K562 (cell line): Measurements from ENCODE around the gene ARRDC5. TPM values are rescaled to one million over a fixed set of nuclear protein-coding genes. Genes with fewer than 3 reads are reported as not detected.

Experiments
- FOXA1 ChIP-seq: fragments of 450-650 bp; IDR thresholded peaks from 2 replicates; pipeline ENCODE4 v1.6.1; 2016; ENCODE audit warnings: mild to moderate bottlenecking, borderline replicate concordance
- POLR2A ChIP-seq: fragments of 450-650 bp; conservative IDR thresholded peaks from 2 replicates; pipeline ENCODE4 v1.6.1; 2016
- PRPF4 ChIP-seq: fragments of 200-400 bp; formaldehyde crosslinking; IDR thresholded peaks from one replicate; pipeline ENCODE4 v1.6.1; 2017; ENCODE audit warnings: low read length, low read depth, mild to moderate bottlenecking; ENCODE audit not compliant: insufficient read depth, poor library complexity, severe bottlenecking
- ZNF232 ChIP-seq: sonication (generic); formaldehyde crosslinking; IDR thresholded peaks from 2 replicates; pipeline ENCODE4 v1.8.0; 2022; ENCODE audit warnings: mild to moderate bottlenecking, missing genetic modification reagents
- polyA plus RNA-seq, 8 experiments: library from polyadenylated mRNA; depleted of rRNA in 4 of 8; stranded (reverse) in 5 of 8; unstranded in 3 of 8; fragments of >200 nt; fragmentation: Nextera tagmentation in 2 of 8; fragmentation: Illumina TruSeq in 1 of 8; extraction: Ambion mirVana in 2 of 8; extraction: Trizol in 1 of 8; gene quantifications; 2 replicates each; pipeline versions ENCODE4 v1.2.1 to v1.2.3, GENCODE V29; 2011 to 2014; ENCODE audit warnings: inconsistent platforms in 1 of 8, missing spikeins in 1 of 8
- total RNA-seq, 7 experiments: library from RNA; depleted of rRNA in 6 of 7; stranded (reverse); fragments of >200 nt in 6 of 7; fragmentation: Illumina TruSeq in 2 of 7; extraction: Trizol in 2 of 7; gene quantifications; 2 replicates each; pipeline versions ENCODE4 v1.2.1 to v1.2.3, GENCODE V29; 2011 to 2021; ENCODE audit warnings: low replicate concordance in 1 of 7
- TF ChIP-seq, protein P1 (sequence below), 2 experiments: fragments of 450-650 bp; IDR thresholded peaks; 2 replicates each; pipeline ENCODE4 v1.6.1; 2016; ENCODE audit warnings: mild to moderate bottlenecking in 2 of 2, borderline replicate concordance in 1 of 2, low read depth in 1 of 2, moderate library complexity in 1 of 2
- TF ChIP-seq, protein P2 (sequence below): fragments of 250-450 bp; sonication (Bioruptor Pico); IDR thresholded peaks from 2 replicates; pipeline ENCODE4 v1.4.0; 2020; ENCODE audit warnings: mild to moderate bottlenecking, moderate library complexity
- TF ChIP-seq, protein P3 (sequence below): fragments of 450-650 bp; IDR thresholded peaks from 2 replicates; pipeline ENCODE4 v1.6.1; 2017; ENCODE audit warnings: antibody characterized with exemption
- TF ChIP-seq, protein P4 (sequence below): fragments of 250-450 bp; sonication (Bioruptor Pico); IDR thresholded peaks from 2 replicates; pipeline ENCODE4 v1.8.0; 2021; ENCODE audit warnings: mild to moderate bottlenecking, moderate library complexity

ARRDC5 gene
- total and polyA plus RNA-seq, 9 of the 15 experiments (the other 6 are each of a cell fraction or from before 2014, with no cell fraction given) = not detected

DNA sequence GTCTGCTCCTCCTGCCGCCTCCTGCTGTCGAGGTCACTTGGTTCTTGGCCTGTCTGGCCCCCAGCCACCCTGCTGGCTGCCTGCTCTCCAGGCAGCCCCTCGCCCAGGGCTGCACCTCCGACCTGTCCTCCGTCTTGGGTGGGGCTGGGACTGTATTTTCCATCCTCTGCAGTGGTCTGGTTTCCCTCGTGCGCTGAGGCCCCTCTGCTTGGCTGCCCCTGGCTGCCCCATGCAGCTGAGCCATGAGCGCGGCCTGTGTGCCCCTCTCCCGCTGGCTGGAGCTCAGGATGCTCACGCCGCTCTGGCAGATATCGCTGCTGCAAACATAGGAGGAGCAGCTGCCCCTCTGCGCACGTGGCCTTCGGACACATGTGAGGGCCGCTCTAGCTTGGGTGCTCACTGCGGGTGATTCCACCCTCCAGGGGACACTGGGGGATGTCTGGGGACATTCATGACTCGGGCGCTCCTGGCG lies 20.6 kb upstream of the ARRDC5 start (continued):
- TF ChIP-seq, protein P1, sequence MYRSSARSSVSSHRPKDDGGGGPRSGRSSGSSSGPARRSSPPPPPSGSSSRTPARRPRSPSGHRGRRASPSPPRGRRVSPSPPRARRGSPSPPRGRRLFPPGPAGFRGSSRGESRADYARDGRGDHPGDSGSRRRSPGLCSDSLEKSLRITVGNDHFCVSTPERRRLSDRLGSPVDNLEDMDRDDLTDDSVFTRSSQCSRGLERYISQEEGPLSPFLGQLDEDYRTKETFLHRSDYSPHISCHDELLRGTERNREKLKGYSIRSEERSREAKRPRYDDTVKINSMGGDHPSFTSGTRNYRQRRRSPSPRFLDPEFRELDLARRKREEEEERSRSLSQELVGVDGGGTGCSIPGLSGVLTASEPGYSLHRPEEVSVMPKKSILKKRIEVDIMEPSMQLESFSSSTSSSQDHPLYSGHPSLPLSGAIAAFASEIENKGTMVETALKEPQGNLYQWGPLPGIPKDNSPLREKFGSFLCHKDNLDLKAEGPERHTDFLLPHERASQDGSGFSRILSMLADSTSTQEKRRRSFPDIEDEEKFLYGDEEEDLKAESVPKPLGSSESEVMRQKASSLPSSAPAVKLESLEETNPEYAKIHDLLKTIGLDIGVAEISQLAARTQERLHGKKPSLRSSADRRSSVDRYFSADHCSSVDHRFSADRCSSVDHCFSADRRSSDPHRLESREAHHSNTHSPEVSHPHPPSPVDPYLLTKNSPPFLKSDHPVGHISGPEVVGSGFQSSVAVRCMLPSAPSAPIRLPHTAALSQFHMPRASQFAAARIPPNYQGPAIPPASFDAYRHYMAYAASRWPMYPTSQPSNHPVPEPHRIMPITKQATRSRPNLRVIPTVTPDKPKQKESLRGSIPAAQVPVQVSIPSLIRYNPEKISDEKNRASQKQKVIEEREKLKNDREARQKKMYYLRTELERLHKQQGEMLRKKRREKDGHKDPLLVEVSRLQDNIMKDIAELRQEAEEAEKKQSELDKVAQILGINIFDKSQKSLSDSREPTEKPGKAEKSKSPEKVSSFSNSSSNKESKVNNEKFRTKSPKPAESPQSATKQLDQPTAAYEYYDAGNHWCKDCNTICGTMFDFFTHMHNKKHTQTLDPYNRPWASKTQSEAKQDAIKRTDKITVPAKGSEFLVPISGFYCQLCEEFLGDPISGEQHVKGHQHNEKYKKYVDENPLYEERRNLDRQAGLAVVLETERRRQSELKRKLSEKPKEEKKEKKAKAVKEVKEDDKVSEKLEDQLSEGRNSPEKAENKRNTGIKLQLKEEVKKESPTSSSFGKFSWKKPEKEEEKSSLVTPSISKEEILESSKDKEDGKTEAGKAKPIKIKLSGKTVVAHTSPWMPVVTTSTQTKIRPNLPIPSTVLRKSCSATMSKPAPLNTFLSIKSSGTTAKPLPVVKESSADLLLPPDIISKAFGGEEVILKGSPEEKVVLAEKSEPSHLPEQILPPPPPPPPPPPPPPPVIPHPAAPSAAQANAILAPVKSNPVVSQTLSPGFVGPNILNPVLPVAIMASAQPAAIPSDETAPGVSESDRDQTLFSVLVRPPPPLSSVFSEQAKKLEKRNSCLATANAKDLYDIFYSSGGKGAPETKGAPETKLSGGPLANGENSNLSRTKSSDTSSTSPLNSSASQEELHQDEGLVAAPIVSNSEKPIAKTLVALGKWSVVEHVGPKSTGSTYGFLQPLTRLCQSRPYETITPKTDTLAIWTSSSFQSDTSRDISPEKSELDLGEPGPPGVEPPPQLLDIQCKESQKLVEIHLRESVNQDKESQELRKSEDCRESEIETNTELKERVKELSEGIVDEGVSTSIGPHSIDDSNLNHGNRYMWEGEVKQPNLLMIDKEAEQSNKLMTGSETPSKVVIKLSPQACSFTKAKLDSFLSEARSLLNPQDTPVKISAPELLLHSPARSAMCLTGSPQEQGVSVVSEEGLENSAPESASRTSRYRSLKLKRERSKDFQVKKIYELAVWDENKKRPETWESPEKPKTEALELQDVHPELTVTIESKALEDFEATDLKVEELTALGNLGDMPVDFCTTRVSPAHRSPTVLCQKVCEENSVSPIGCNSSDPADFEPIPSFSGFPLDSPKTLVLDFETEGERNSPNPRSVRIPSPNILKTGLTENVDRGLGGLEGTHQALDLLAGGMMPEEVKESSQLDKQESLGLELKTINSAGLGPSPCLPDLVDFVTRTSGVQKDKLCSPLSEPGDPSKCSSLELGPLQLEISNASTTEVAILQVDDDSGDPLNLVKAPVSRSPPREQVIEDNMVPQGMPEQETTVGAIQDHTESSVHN (IDR thresholded peaks at IDR 0.05; ENCODE audit: borderline replicate concordance in 1 of 2, low read depth in 1 of 2) = no peak
- TF ChIP-seq POLR2A (no peak), ZNF232 (CRISPR knock-in tag) (no peak), FOXA1 (no peak), PRPF4 (no peak)
- TF ChIP-seq, protein P2, sequence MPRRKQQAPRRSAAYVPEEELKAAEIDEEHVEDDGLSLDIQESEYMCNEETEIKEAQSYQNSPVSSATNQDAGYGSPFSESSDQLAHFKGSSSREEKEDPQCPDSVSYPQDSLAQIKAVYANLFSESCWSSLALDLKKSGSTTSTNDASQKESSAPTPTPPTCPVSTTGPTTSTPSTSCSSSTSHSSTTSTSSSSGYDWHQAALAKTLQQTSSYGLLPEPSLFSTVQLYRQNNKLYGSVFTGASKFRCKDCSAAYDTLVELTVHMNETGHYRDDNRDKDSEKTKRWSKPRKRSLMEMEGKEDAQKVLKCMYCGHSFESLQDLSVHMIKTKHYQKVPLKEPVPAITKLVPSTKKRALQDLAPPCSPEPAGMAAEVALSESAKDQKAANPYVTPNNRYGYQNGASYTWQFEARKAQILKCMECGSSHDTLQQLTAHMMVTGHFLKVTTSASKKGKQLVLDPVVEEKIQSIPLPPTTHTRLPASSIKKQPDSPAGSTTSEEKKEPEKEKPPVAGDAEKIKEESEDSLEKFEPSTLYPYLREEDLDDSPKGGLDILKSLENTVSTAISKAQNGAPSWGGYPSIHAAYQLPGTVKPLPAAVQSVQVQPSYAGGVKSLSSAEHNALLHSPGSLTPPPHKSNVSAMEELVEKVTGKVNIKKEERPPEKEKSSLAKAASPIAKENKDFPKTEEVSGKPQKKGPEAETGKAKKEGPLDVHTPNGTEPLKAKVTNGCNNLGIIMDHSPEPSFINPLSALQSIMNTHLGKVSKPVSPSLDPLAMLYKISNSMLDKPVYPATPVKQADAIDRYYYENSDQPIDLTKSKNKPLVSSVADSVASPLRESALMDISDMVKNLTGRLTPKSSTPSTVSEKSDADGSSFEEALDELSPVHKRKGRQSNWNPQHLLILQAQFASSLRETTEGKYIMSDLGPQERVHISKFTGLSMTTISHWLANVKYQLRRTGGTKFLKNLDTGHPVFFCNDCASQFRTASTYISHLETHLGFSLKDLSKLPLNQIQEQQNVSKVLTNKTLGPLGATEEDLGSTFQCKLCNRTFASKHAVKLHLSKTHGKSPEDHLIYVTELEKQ (CRISPR knock-in tag) = no peak
- TF ChIP-seq, protein P3, sequence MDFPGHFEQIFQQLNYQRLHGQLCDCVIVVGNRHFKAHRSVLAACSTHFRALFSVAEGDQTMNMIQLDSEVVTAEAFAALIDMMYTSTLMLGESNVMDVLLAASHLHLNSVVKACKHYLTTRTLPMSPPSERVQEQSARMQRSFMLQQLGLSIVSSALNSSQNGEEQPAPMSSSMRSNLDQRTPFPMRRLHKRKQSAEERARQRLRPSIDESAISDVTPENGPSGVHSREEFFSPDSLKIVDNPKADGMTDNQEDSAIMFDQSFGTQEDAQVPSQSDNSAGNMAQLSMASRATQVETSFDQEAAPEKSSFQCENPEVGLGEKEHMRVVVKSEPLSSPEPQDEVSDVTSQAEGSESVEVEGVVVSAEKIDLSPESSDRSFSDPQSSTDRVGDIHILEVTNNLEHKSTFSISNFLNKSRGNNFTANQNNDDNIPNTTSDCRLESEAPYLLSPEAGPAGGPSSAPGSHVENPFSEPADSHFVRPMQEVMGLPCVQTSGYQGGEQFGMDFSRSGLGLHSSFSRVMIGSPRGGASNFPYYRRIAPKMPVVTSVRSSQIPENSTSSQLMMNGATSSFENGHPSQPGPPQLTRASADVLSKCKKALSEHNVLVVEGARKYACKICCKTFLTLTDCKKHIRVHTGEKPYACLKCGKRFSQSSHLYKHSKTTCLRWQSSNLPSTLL = no peak
- TF ChIP-seq, protein P4, sequence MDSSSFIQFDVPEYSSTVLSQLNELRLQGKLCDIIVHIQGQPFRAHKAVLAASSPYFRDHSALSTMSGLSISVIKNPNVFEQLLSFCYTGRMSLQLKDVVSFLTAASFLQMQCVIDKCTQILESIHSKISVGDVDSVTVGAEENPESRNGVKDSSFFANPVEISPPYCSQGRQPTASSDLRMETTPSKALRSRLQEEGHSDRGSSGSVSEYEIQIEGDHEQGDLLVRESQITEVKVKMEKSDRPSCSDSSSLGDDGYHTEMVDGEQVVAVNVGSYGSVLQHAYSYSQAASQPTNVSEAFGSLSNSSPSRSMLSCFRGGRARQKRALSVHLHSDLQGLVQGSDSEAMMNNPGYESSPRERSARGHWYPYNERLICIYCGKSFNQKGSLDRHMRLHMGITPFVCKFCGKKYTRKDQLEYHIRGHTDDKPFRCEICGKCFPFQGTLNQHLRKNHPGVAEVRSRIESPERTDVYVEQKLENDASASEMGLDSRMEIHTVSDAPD (CRISPR knock-in tag) = no peak
